SK-N-SH treated with all-trans-retinoic acid at 6 μM for 48 hours (cell line): ENCODE results near the gene TNFRSF1B.

ENCODE experiments used
- BACH2 ChIP-seq: fragments of 250-450 bp; sonication (Bioruptor Pico); IDR thresholded peaks from 2 replicates; pipeline ENCODE4 v1.9.0; 2021; ENCODE audit warnings: mild to moderate bottlenecking, borderline replicate concordance
- GLIS3 ChIP-seq: fragments of 250-450 bp; sonication (Bioruptor Pico); IDR thresholded peaks from 2 replicates; pipeline ENCODE4 v1.5.0; 2020; ENCODE audit warnings: mild to moderate bottlenecking, moderate library complexity
- OSR1 ChIP-seq: fragments of 250-450 bp; sonication (Bioruptor Pico); IDR thresholded peaks from 2 replicates; pipeline ENCODE4 v1.8.0; 2022; ENCODE audit warnings: moderate library complexity, mild to moderate bottlenecking, inconsistent platforms
- PPARA ChIP-seq: fragments of 250-450 bp; sonication (Bioruptor Pico); IDR thresholded peaks from 2 replicates; pipeline ENCODE4 v1.5.0; 2020; ENCODE audit warnings: mild to moderate bottlenecking, borderline replicate concordance
- RARB ChIP-seq: fragments of 250-450 bp; sonication (Bioruptor Pico); IDR thresholded peaks from 2 replicates; pipeline ENCODE4 v1.8.0; 2021; ENCODE audit warnings: mild to moderate bottlenecking, moderate library complexity
- TOX ChIP-seq: fragments of 250-450 bp; sonication (Bioruptor Pico); IDR thresholded peaks from 2 replicates; pipeline ENCODE4 v1.8.0; 2021; ENCODE audit warnings: mild to moderate bottlenecking, moderate library complexity, borderline replicate concordance
- ZFP3 ChIP-seq: fragments of 250-450 bp; sonication (Bioruptor Pico); IDR thresholded peaks from 2 replicates; pipeline ENCODE4 v1.5.0; 2020; ENCODE audit warnings: mild to moderate bottlenecking, moderate library complexity
- ZNF565 ChIP-seq: fragments of 450-650 bp; formaldehyde crosslinking; conservative IDR thresholded peaks from 2 replicates; pipeline ENCODE4 v1.5.0; 2020; ENCODE audit warnings: low read depth, mild to moderate bottlenecking, moderate library complexity
- ZNF70 ChIP-seq: fragments of 450-650 bp; formaldehyde crosslinking; IDR thresholded peaks from 2 replicates; pipeline ENCODE4 v1.5.0; 2020; ENCODE audit warnings: mild to moderate bottlenecking, moderate library complexity
- TF ChIP-seq, protein P1 (sequence below): fragments of 250-450 bp; sonication (Bioruptor Pico); IDR thresholded peaks from 2 replicates; pipeline ENCODE4 v1.5.0; 2020; ENCODE audit warnings: mild to moderate bottlenecking, moderate library complexity
- TF ChIP-seq, protein P2 (sequence below): fragments of 250-450 bp; sonication (Bioruptor Pico); IDR thresholded peaks from 2 replicates; pipeline ENCODE4 v1.5.1; 2020; ENCODE audit warnings: low read depth, mild to moderate bottlenecking, moderate library complexity

DNA sequence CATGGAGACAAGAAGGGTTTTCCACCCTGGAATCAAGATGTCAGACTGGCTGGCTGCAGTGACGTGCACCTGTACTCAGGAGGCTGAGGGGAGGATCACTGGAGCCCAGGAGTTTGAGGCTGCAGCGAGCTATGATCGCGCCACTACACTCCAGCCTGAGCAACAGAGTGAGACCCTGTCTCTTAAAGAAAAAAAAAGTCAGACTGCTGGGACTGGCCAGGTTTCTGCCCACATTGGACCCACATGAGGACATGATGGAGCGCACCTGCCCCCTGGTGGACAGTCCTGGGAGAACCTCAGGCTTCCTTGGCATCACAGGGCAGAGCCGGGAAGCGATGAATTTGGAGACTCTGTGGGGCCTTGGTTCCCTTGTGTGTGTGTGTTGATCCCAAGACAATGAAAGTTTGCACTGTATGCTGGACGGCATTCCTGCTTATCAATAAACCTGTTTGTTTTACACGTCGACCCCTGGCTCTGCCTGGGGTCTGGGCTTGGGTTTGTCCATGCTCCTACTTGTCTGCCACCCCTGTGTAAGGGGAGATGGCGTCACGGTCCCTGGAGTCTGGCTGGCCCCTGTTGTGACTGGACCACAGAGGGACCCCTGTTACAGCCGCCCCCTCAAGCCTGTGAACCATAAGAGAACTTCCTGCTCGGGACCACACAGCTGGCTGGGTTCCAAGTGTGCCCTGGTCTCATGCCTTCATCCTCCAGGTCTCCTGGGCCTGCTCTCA, 42.1 kb downstream of the TNFRSF1B start:
- no peak for TF ChIP-seq ZNF70 (CRISPR knock-in tag)
- no peak for TF ChIP-seq PPARA (CRISPR knock-in tag)
- TF ChIP-seq GLIS3 = no peak
- TF ChIP-seq RARB (CRISPR knock-in tag) = no peak
- no peak for TF ChIP-seq ZNF565
- TF ChIP-seq, protein P1, sequence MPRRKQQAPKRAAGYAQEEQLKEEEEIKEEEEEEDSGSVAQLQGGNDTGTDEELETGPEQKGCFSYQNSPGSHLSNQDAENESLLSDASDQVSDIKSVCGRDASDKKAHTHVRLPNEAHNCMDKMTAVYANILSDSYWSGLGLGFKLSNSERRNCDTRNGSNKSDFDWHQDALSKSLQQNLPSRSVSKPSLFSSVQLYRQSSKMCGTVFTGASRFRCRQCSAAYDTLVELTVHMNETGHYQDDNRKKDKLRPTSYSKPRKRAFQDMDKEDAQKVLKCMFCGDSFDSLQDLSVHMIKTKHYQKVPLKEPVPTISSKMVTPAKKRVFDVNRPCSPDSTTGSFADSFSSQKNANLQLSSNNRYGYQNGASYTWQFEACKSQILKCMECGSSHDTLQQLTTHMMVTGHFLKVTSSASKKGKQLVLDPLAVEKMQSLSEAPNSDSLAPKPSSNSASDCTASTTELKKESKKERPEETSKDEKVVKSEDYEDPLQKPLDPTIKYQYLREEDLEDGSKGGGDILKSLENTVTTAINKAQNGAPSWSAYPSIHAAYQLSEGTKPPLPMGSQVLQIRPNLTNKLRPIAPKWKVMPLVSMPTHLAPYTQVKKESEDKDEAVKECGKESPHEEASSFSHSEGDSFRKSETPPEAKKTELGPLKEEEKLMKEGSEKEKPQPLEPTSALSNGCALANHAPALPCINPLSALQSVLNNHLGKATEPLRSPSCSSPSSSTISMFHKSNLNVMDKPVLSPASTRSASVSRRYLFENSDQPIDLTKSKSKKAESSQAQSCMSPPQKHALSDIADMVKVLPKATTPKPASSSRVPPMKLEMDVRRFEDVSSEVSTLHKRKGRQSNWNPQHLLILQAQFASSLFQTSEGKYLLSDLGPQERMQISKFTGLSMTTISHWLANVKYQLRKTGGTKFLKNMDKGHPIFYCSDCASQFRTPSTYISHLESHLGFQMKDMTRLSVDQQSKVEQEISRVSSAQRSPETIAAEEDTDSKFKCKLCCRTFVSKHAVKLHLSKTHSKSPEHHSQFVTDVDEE (CRISPR knock-in tag) = no peak
- TF ChIP-seq TOX (CRISPR knock-in tag) = no peak
- TF ChIP-seq ZFP3 (CRISPR knock-in tag) = no peak
- no peak for TF ChIP-seq BACH2 (CRISPR knock-in tag)
- TF ChIP-seq, protein P2, sequence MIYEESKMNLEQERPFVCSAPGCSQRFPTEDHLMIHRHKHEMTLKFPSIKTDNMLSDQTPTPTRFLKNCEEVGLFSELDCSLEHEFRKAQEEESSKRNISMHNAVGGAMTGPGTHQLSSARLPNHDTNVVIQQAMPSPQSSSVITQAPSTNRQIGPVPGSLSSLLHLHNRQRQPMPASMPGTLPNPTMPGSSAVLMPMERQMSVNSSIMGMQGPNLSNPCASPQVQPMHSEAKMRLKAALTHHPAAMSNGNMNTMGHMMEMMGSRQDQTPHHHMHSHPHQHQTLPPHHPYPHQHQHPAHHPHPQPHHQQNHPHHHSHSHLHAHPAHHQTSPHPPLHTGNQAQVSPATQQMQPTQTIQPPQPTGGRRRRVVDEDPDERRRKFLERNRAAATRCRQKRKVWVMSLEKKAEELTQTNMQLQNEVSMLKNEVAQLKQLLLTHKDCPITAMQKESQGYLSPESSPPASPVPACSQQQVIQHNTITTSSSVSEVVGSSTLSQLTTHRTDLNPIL (CRISPR knock-in tag) = no peak
- TF ChIP-seq OSR1 (CRISPR knock-in tag) = no peak
